Measurements from ENCODE around the gene PELI2. TPM values are rescaled to one million over a fixed set of nuclear protein-coding genes. Genes with fewer than 3 reads are reported as not detected.
"Not testable (repeated sequence)": the region's sequence is repeated elsewhere in the genome, so short reads cannot be mapped to it uniquely, and the experiment has no call there.

The PELI2 gene
- total RNA-seq, 2 experiments from 2014 or later, result 2.7 to 3.4 TPM

GRCh38 chr14:56159066-56159465 lies 40.9 kb downstream of the PELI2 start:
- POLR2A ChIA-PET, result no interaction called here
- CTCF ChIA-PET, result no interaction called here
- no peak overlapping the region for H3K27ac Mint-ChIP-seq
- intact Hi-C loops (cut with micrococcal nuclease), result no loop called here
- ATAC-seq (no peak), DNase-seq (no peak)
- no peak for TF ChIP-seq CTCF (IDR thresholded peaks at IDR 0.05)
- no peak overlapping the region for H3K4me3 Mint-ChIP-seq
- H3K4me1 Mint-ChIP-seq (ENCODE audit: low read depth), result no peaks in the 10 kb centered on the region
- peaks cover 6% of the 10 kb centered on the region for H3K36me3 Mint-ChIP-seq (ENCODE audit: low read depth)
- H3K9me3 Mint-ChIP-seq, result peaks cover 17% of the 10 kb centered on the region
- no peaks in the 10 kb centered on the region for H3K27me3 Mint-ChIP-seq

DNA sequence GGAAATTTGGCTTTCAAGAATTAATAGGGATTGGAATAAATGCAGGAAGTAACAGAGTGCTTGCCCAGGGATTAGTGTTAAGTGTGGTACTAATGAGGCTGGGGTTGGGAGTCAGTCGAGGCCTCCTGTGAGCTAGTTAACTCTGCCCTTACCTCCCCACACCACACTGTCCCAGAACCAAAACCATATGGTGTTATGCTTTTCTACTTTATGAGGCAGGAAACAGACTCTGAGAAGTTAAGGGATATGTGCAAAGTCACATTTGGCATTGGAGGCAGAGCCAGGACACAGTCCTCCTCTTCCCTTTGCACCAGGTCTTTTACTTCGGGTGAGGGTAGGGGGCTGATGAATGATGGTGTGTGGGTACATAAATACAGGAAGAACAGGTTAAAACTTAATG lies 41.9 kb downstream of the PELI2 start:
- no peak overlapping the region for H3K4me3 Mint-ChIP-seq
- no peak for TF ChIP-seq CTCF (IDR thresholded peaks at IDR 0.05)

DNA sequence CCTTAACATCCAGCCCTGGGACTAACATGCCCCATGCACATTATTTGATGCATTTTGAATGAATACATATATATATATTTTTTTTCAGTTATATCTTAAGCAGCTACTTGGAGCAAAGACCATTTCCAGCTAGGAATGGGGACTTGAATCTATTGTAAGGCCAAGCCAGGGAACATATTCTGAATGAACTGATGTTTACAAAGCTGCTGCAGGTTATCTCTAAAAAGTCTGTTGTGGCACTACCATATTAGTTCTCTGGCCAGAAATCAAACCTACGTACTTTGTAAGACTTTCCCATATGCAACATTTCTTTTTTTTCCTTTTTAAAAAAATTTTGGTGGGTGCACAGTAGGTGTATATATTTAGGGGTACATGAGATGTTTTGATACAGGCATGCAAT lies 43.4 kb downstream of the PELI2 start:
- H3K9me3 Mint-ChIP-seq, result peaks cover 34% of the 10 kb centered on the region
- TF ChIP-seq CTCF (IDR thresholded peaks at IDR 0.05), result no peak
- H3K4me3 Mint-ChIP-seq, result no peak overlapping the region
- POLR2A ChIA-PET, result no interaction called here
- DNase-seq (no peak), ATAC-seq (no peak)
- CTCF ChIA-PET, result interaction anchor here (0.5 kb wide), 1 partner anchor 1843 kb away, joined by 3 read pairs; no protein-coding TSS in a partner anchor
- H3K4me1 Mint-ChIP-seq (ENCODE audit: low read depth), result no peaks in the 10 kb centered on the region
- intact Hi-C loops (cut with micrococcal nuclease), result no loop called here
- no peaks in the 10 kb centered on the region for H3K27me3 Mint-ChIP-seq
- H3K36me3 Mint-ChIP-seq (ENCODE audit: low read depth), result peaks cover 10% of the 10 kb centered on the region
- no peak overlapping the region for H3K27ac Mint-ChIP-seq

More for the DNA sequence above, 41.9 kb downstream of the PELI2 start:
- intact Hi-C loops (cut with micrococcal nuclease), result no loop called here
- DNase-seq, result no peak
- H3K27ac Mint-ChIP-seq, result no peak overlapping the region
- peaks cover 24% of the 10 kb centered on the region for H3K9me3 Mint-ChIP-seq
- ATAC-seq, result no peak
- POLR2A ChIA-PET, result no interaction called here
- no peaks in the 10 kb centered on the region for H3K4me1 Mint-ChIP-seq (ENCODE audit: low read depth)
- CTCF ChIA-PET, result interaction anchor here (0.6 to 0.7 kb wide), 2 partner anchors 164 to 260 kb away, joined by 3 read pairs; no protein-coding TSS in a partner anchor
- H3K36me3 Mint-ChIP-seq (ENCODE audit: low read depth), result peaks cover 10% of the 10 kb centered on the region
- H3K27me3 Mint-ChIP-seq, result no peaks in the 10 kb centered on the region

GRCh38 chr14:56162476-56162875 lies 44.3 kb downstream of the PELI2 start:
- Mint-ChIP-seq H3K36me3 (ENCODE audit: low read depth) (peaks cover 12% of the 10 kb centered on the region), H3K27me3 (no peaks in the 10 kb centered on the region), H3K4me1 (ENCODE audit: low read depth) (no peaks in the 10 kb centered on the region), H3K9me3 (peaks cover 39% of the 10 kb centered on the region), H3K4me3 (no peak overlapping the region), H3K27ac (no peak overlapping the region)
- intact Hi-C loops (cut with micrococcal nuclease), result no loop called here
- ATAC-seq, result no peak
- ChIA-PET CTCF (no interaction called here), POLR2A (no interaction called here)
- no peak for DNase-seq
- no peak for TF ChIP-seq CTCF (IDR thresholded peaks at IDR 0.05)

- H3K4me3 Mint-ChIP-seq; H3K27me3 Mint-ChIP-seq; CTCF ChIA-PET; DNase-seq; POLR2A ChIA-PET; ATAC-seq; H3K27ac Mint-ChIP-seq; intact Hi-C loops (cut with micrococcal nuclease): not testable (repeated sequence)
- peaks cover 16% of the 10 kb centered on the region for H3K4me1 Mint-ChIP-seq (ENCODE audit: low read depth)
- H3K36me3 Mint-ChIP-seq (ENCODE audit: low read depth), result peaks cover 12% of the 10 kb centered on the region
- peaks cover 39% of the 10 kb centered on the region for H3K9me3 Mint-ChIP-seq
Observed at GRCh38 chr14:56166579-56166978, 48.4 kb downstream of the PELI2 start.
